IMR-90 (cell line): ENCODE data around the gene JAGN1. TPM values are rescaled to one million over a fixed set of nuclear protein-coding genes. Genes with fewer than 3 reads are reported as not detected.

Experiments used
- ATAC-seq: fragments of 200-7000 bp; cut with Tn5 transposase; 2 replicates; pipeline ENCODE4 v1.9.1; 2020; ENCODE audit warnings: low read depth, mild to moderate bottlenecking, moderate library complexity
- BruUV-seq: library from RNA; stranded (reverse); fragments of 400-500 nt; replicated peaks from 2 replicates; lab custom pipeline; 2021; lab: Mats Ljungman, UMichigan
- CTCF ChIA-PET: fragments of 300-600 bp; formaldehyde crosslinking; extraction: SDS; loops from one replicate; lab custom pipeline; 2021; ENCODE audit warnings: antibody characterized with exemption; lab: Yijun Ruan, JAX
- POLR2A ChIA-PET: fragments of 300-600 bp; sonication (Branson Sonifier 250); formaldehyde crosslinking; loops from one replicate; lab custom pipeline; 2022; ENCODE audit warnings: antibody characterized with exemption; ENCODE audit not compliant: unreplicated experiment; lab: Charles Lee
- DNase-seq: peaks from one replicate; pipeline ENCODE4 v3.0.0; 2013
- H2AFZ ChIP-seq: replicated peaks from 2 replicates; pipeline ENCODE3; 2013; ENCODE audit warnings: low read length, mild to moderate bottlenecking; ENCODE audit not compliant: poor library complexity
- H2AK5ac ChIP-seq: 2 replicates; pipeline ENCODE4 v1.6.1; 2013; ENCODE audit warnings: low read depth, low read length, inconsistent platforms
- H2AK9ac ChIP-seq: replicated peaks from 2 replicates; pipeline ENCODE3; 2013; ENCODE audit warnings: mild to moderate bottlenecking, low read depth, low read length, moderate library complexity; ENCODE audit not compliant: poor library complexity
- H2BK120ac ChIP-seq: 2 replicates; pipeline ENCODE4 v1.6.1; 2013; ENCODE audit warnings: low read depth, low read length, inconsistent platforms
- H2BK15ac ChIP-seq: 3 replicates; pipeline ENCODE4 v1.6.1; 2013; ENCODE audit warnings: low read depth, low read length, inconsistent platforms
- H2BK20ac ChIP-seq: 2 replicates; pipeline ENCODE4 v1.6.1; 2013; ENCODE audit warnings: low read depth, mild to moderate bottlenecking, inconsistent platforms, low read length, moderate library complexity
- H2BK5ac ChIP-seq: 2 replicates; pipeline ENCODE4 v1.6.1; 2013; ENCODE audit warnings: mild to moderate bottlenecking, low read depth, low read length, inconsistent platforms; ENCODE audit not compliant: poor library complexity, severe bottlenecking
- H3K14ac ChIP-seq: replicated peaks from 2 replicates; pipeline ENCODE4 v1.6.1; 2013; ENCODE audit warnings: low read depth, low read length, inconsistent platforms
- H3K18ac ChIP-seq: 2 replicates; pipeline ENCODE4 v1.6.1; 2013; ENCODE audit warnings: low read depth, low read length, control low read depth
- H3K23ac ChIP-seq: 2 replicates; pipeline ENCODE4 v1.6.1; 2013; ENCODE audit warnings: low read depth, low read length, inconsistent platforms
- H3K27ac ChIP-seq: 2 replicates; pipeline ENCODE4 v1.5.1; 2013; ENCODE audit warnings: mild to moderate bottlenecking, control low read depth, low read length; ENCODE audit not compliant: insufficient read depth
- H3K27me3 ChIP-seq: 2 replicates; pipeline ENCODE4 v1.6.1; 2013; ENCODE audit warnings: low read length; ENCODE audit not compliant: control insufficient read depth, insufficient read depth
- H3K36me3 ChIP-seq: 2 replicates; pipeline ENCODE4 v1.6.1; 2013; ENCODE audit warnings: low read length, mixed read lengths; ENCODE audit not compliant: control insufficient read depth, insufficient read depth
- H3K4ac ChIP-seq: 2 replicates; pipeline ENCODE4 v1.6.1; 2013; ENCODE audit warnings: low read depth, low read length, inconsistent platforms
- H3K4me1 ChIP-seq: 2 replicates; pipeline ENCODE4 v1.6.1; 2013; ENCODE audit warnings: low read length, mixed read lengths; ENCODE audit not compliant: control insufficient read depth, insufficient read depth
- H3K4me2 ChIP-seq: 2 replicates; pipeline ENCODE4 v1.6.1; 2013; ENCODE audit warnings: low read depth, mild to moderate bottlenecking, control low read depth, low read length, moderate library complexity
- H3K4me3 ChIP-seq: 2 replicates; pipeline ENCODE4 v1.5.1; 2013; ENCODE audit warnings: low read depth, mild to moderate bottlenecking, control low read depth, low read length, moderate library complexity; ENCODE audit not compliant: insufficient read depth
- H3K56ac ChIP-seq: 2 replicates; pipeline ENCODE4 v1.6.1; 2013; ENCODE audit warnings: low read length, inconsistent platforms; ENCODE audit not compliant: insufficient read depth; ENCODE audit errors: extremely low read depth
- H3K79me1 ChIP-seq, 2 experiments: 2 replicates each; pipeline ENCODE4 v1.6.1; 2013; ENCODE audit warnings: low read length in 2 of 2, inconsistent platforms in 1 of 2, low read depth in 1 of 2
- H3K9ac ChIP-seq: 2 replicates; pipeline ENCODE4 v1.6.1; 2013; ENCODE audit warnings: low read depth, low read length, control low read depth
- H3K9me1 ChIP-seq: 2 replicates; pipeline ENCODE4 v1.6.1; 2013; ENCODE audit warnings: low read length, inconsistent platforms; ENCODE audit not compliant: insufficient read depth
- H3K9me3 ChIP-seq: 2 replicates; pipeline ENCODE4 v1.6.1; 2013; ENCODE audit warnings: low read length; ENCODE audit not compliant: control insufficient read depth, insufficient read depth
- H4K20me1 ChIP-seq: 2 replicates; pipeline ENCODE4 v1.6.1; 2013; ENCODE audit warnings: low read length, inconsistent platforms; ENCODE audit not compliant: insufficient read depth
- H4K5ac ChIP-seq: 2 replicates; pipeline ENCODE4 v1.6.1; 2013; ENCODE audit warnings: mild to moderate bottlenecking, low read depth, low read length, control low read depth
- H4K8ac ChIP-seq, 2 experiments: 2 replicates each; pipeline ENCODE4 v1.6.1; 2013; ENCODE audit warnings: low read depth in 2 of 2, low read length in 2 of 2, control low read depth in 1 of 2, inconsistent platforms in 1 of 2
- H4K91ac ChIP-seq: 2 replicates; pipeline ENCODE4 v1.6.1; 2013; ENCODE audit warnings: low read depth, low read length, inconsistent platforms; ENCODE audit not compliant: insufficient read depth
- BHLHE40 ChIP-seq: fragments of 150-350 bp; IDR thresholded peaks from 2 replicates; pipeline ENCODE4 v1.6.1; 2016; ENCODE audit warnings: mild to moderate bottlenecking, low read depth, low read length
- CEBPB ChIP-seq: IDR thresholded peaks from 2 replicates; pipeline ENCODE4 v1.6.1; 2012; ENCODE audit warnings: low read depth, low read length, improper control_type of control experiment
- CHD1 ChIP-seq: IDR thresholded peaks from 2 replicates; pipeline ENCODE4 v1.6.1; 2012; ENCODE audit warnings: low read depth, low read length, improper control_type of control experiment
- FOS ChIP-seq: fragments of 150-350 bp; IDR thresholded peaks from 2 replicates; pipeline ENCODE4 v1.6.1; 2016; ENCODE audit warnings: low read depth, low read length
- MAFK ChIP-seq: IDR thresholded peaks from 2 replicates; pipeline ENCODE4 v1.6.1; 2012; ENCODE audit warnings: low read depth, low read length, improper control_type of control experiment
- MXI1 ChIP-seq: IDR thresholded peaks from 2 replicates; pipeline ENCODE4 v1.6.1; 2012; ENCODE audit warnings: low read depth, mild to moderate bottlenecking, low read length, moderate library complexity, borderline replicate concordance
- NFE2L2 ChIP-seq: fragments of 150-350 bp; IDR thresholded peaks from 2 replicates; pipeline ENCODE4 v1.6.1; 2016; ENCODE audit warnings: low read depth, mild to moderate bottlenecking, low read length
- RAD21 ChIP-seq: IDR thresholded peaks from 2 replicates; pipeline ENCODE4 v1.6.1; 2012; ENCODE audit warnings: low read length, improper control_type of control experiment
- RCOR1 ChIP-seq: IDR thresholded peaks from 2 replicates; pipeline ENCODE4 v1.6.1; 2012; ENCODE audit warnings: mild to moderate bottlenecking, low read length, improper control_type of control experiment; ENCODE audit not compliant: insufficient replicate concordance
- RFX5 ChIP-seq: IDR thresholded peaks from 2 replicates; pipeline ENCODE4 v1.8.0; 2012; ENCODE audit warnings: low read depth, mild to moderate bottlenecking, low read length, moderate library complexity
- SMC3 ChIP-seq: fragments of 150-350 bp; IDR thresholded peaks from 2 replicates; pipeline ENCODE4 v1.6.1; 2016; ENCODE audit warnings: low read depth, mild to moderate bottlenecking, antibody characterized with exemption, low read length, moderate library complexity
- WGBS, 2 experiments: methylation state at CpG; one replicate each; pipeline versions ENCODE4 v1.1.5 to v1.1.7; 2013; ENCODE audit warnings: missing lambda C conversion rate in 2 of 2; ENCODE audit not compliant: insufficient read length in 1 of 2; ENCODE audit errors: extremely low coverage in 2 of 2; 5-methylcytosine and 5-hydroxymethylcytosine counted together
- dilution Hi-C: fragments of 300-500 bp; cut with HindIII; formaldehyde crosslinking; loops from one replicate; pipeline ENCODE4 v1.14.3; 2018; ENCODE audit warnings: low sequenced_read_pairs; ENCODE audit not compliant: unreplicated experiment
- in situ Hi-C: fragments of 300-500 bp; cut with MboI; formaldehyde crosslinking; loops from 3 replicates; pipeline ENCODE4 v1.14.3; 2019; ENCODE audit warnings: low sequenced_read_pairs, inconsistent platforms, mixed read lengths
- intact Hi-C: fragments of 100-400 bp; cut with micrococcal nuclease; formaldehyde crosslinking; loops from 2 replicates; pipeline ENCODE4 v1.10.0; 2022
- polyA plus RNA-seq, 3 experiments: library from polyadenylated mRNA; depleted of rRNA; stranded (reverse); fragments of >200 nt; gene quantifications; 2 replicates each; pipeline ENCODE4 v1.2.3, GENCODE V29; 2012; ENCODE audit warnings: low replicate concordance in 1 of 3
- total RNA-seq: library from RNA; depleted of rRNA; stranded (reverse); fragments of >200 nt; gene quantifications from 2 replicates; pipeline ENCODE4 v1.2.3, GENCODE V29; 2012
- TF ChIP-seq, protein P1 (sequence below): fragments of 150-350 bp; IDR thresholded peaks from 2 replicates; pipeline ENCODE4 v1.6.1; 2017; ENCODE audit warnings: mild to moderate bottlenecking, antibody characterized with exemption, low read length, low read depth
- TF ChIP-seq, protein P2 (sequence below): fragments of 150-350 bp; IDR thresholded peaks from 2 replicates; pipeline ENCODE4 v1.6.1; 2016; ENCODE audit warnings: low read depth, mild to moderate bottlenecking, low read length, moderate library complexity, borderline replicate concordance
- TF ChIP-seq, protein P3 (sequence below): conservative IDR thresholded peaks from 2 replicates; pipeline ENCODE4 v1.5.1; 2012; ENCODE audit warnings: mild to moderate bottlenecking, low read depth, low read length, improper control_type of control experiment

The JAGN1 gene
- total and polyA plus RNA-seq, 2 of the 4 experiments (the other 2 are of a cell fraction): 32.7 to 39.3 TPM

- no peaks in the 10 kb centered on the region for H4K20me1 ChIP-seq
- H2BK5ac ChIP-seq: no peak overlapping the region
- DNase-seq (no peak), ATAC-seq (no peak)
- H2BK15ac ChIP-seq: no peak overlapping the region
- H3K4ac ChIP-seq: no peak overlapping the region
- H3K27me3 ChIP-seq: no peaks in the 10 kb centered on the region; the same call in 1 of the 2 replicates
- BruUV-seq: no TSS peak
- no peak overlapping the region for H2BK120ac ChIP-seq
- peak overlapping the region; percentile 51 for H2AFZ ChIP-seq
- WGBS, 2 experiments: no CpG with 5 or more reads among the region's 4 CpGs
- no peak overlapping the region for H3K4me2 ChIP-seq
- dilution Hi-C loops (no loop called here), intact Hi-C loops (no loop called here), in situ Hi-C loops (no loop called here)
- H3K9me1 ChIP-seq: 0 out of 2 replicates have a peak, but pooled peaks cover 3% of the 10 kb centered on the region
- H4K5ac ChIP-seq: no peak overlapping the region
- TF ChIP-seq SMC3 (no peak), MAFK (no peak), FOS (no peak), CHD1 (no peak), RFX5 (no peak), CEBPB (no peak), RCOR1 (no peak), RAD21 (no peak), BHLHE40 (no peak), NFE2L2 (no peak), MXI1 (no peak)
- TF ChIP-seq, protein P1, sequence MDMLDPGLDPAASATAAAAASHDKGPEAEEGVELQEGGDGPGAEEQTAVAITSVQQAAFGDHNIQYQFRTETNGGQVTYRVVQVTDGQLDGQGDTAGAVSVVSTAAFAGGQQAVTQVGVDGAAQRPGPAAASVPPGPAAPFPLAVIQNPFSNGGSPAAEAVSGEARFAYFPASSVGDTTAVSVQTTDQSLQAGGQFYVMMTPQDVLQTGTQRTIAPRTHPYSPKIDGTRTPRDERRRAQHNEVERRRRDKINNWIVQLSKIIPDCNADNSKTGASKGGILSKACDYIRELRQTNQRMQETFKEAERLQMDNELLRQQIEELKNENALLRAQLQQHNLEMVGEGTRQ: no peak
- TF ChIP-seq, protein P2, sequence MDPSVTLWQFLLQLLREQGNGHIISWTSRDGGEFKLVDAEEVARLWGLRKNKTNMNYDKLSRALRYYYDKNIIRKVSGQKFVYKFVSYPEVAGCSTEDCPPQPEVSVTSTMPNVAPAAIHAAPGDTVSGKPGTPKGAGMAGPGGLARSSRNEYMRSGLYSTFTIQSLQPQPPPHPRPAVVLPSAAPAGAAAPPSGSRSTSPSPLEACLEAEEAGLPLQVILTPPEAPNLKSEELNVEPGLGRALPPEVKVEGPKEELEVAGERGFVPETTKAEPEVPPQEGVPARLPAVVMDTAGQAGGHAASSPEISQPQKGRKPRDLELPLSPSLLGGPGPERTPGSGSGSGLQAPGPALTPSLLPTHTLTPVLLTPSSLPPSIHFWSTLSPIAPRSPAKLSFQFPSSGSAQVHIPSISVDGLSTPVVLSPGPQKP: no peak
- TF ChIP-seq, protein P3, sequence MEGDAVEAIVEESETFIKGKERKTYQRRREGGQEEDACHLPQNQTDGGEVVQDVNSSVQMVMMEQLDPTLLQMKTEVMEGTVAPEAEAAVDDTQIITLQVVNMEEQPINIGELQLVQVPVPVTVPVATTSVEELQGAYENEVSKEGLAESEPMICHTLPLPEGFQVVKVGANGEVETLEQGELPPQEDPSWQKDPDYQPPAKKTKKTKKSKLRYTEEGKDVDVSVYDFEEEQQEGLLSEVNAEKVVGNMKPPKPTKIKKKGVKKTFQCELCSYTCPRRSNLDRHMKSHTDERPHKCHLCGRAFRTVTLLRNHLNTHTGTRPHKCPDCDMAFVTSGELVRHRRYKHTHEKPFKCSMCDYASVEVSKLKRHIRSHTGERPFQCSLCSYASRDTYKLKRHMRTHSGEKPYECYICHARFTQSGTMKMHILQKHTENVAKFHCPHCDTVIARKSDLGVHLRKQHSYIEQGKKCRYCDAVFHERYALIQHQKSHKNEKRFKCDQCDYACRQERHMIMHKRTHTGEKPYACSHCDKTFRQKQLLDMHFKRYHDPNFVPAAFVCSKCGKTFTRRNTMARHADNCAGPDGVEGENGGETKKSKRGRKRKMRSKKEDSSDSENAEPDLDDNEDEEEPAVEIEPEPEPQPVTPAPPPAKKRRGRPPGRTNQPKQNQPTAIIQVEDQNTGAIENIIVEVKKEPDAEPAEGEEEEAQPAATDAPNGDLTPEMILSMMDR: no peak
- no peak overlapping the region for H3K18ac ChIP-seq
- peaks cover 9% of the 10 kb centered on the region for H3K4me1 ChIP-seq
- no peak overlapping the region for H2BK20ac ChIP-seq
- no peak overlapping the region for H3K27ac ChIP-seq
- no peak overlapping the region for H3K23ac ChIP-seq
- ChIA-PET POLR2A (no interaction called here), CTCF (no interaction called here)
- no peaks in the 10 kb centered on the region for H3K79me1 ChIP-seq
- no peak overlapping the region for H3K4me3 ChIP-seq
- no peaks in the 10 kb centered on the region for H3K36me3 ChIP-seq
- H4K8ac ChIP-seq: no peak overlapping the region
- no peak overlapping the region for H3K56ac ChIP-seq
- H4K91ac ChIP-seq: no peak overlapping the region
- H3K9me3 ChIP-seq: no peaks in the 10 kb centered on the region
- H2AK9ac ChIP-seq: no peak overlapping the region
- H3K9ac ChIP-seq: no peak overlapping the region
- no peak overlapping the region for H3K14ac ChIP-seq
- no peak overlapping the region for H2AK5ac ChIP-seq
These were observed 29.2 kb upstream of the JAGN1 start for GRCh38 chr3:9861201-9861600.
